Stimulated activated CD4-positive, alpha-beta T cell treated with anti-CD3 and anti-CD28 coated beads, TNF-alpha, amount 100 ng/mL, for 4 hours (primary cell): ENCODE measurements around the gene SBNO2.

ENCODE experiments used
- DNase-seq, 3 experiments: peaks; one replicate each; pipeline ENCODE4 v3.0.0-alpha.2; 2020; ENCODE audit warnings: low read depth in 3 of 3

The SBNO2 gene

GRCh38 chr19:1154731-1155351 lies 19.2 kb downstream of the SBNO2 start:
- DNase-seq, result no peak

- no peak for DNase-seq
These were observed 20.0 kb downstream of the SBNO2 start for GRCh38 chr19:1153891-1154730.

GRCh38 chr19:1151917-1152587 lies 22.0 kb downstream of the SBNO2 start:
- DNase-seq, result no peak

- DNase-seq, result no peak
These were observed 22.9 kb downstream of the SBNO2 start for GRCh38 chr19:1151037-1151724.

- DNase-seq, result no peak
These were observed 23.6 kb downstream of the SBNO2 start for GRCh38 chr19:1150333-1151036.

- DNase-seq, result no peak
These were observed 24.6 kb downstream of the SBNO2 start for GRCh38 chr19:1149259-1150045.

- no peak for DNase-seq
These were observed 26.0 kb downstream of the SBNO2 start for GRCh38 chr19:1147934-1148549.

- DNase-seq, result no peak
These were observed 26.9 kb downstream of the SBNO2 start for GRCh38 chr19:1146858-1147780.

GRCh38 chr19:1146412-1146699 lies 27.7 kb downstream of the SBNO2 start:
- DNase-seq, result no peak

GRCh38 chr19:1145635-1146411 lies 28.2 kb downstream of the SBNO2 start:
- DNase-seq, result no peak

- no peak for DNase-seq
These were observed 29.3 kb downstream of the SBNO2 start for GRCh38 chr19:1144741-1145140.

- DNase-seq, result no peak
These were observed 30.2 kb downstream of the SBNO2 start for GRCh38 chr19:1143828-1144399.

GRCh38 chr19:1141944-1142343 lies 32.1 kb downstream of the SBNO2 start:
- no peak for DNase-seq

- DNase-seq, result no peak
These were observed 33.6 kb downstream of the SBNO2 start for GRCh38 chr19:1140272-1141027.

- DNase-seq, result no peak
These were observed 34.9 kb downstream of the SBNO2 start for GRCh38 chr19:1139126-1139525.

- no peak for DNase-seq
These were observed 35.9 kb downstream of the SBNO2 start for GRCh38 chr19:1138121-1138520.

GRCh38 chr19:1136621-1137317 lies 37.3 kb downstream of the SBNO2 start:
- no peak for DNase-seq
